H9 (cell line): ENCODE data around the gene GPC6. TPM values are rescaled to one million over a fixed set of nuclear protein-coding genes. Genes with fewer than 3 reads are reported as not detected.

Experiments
- DNase-seq: peaks from one replicate; pipeline ENCODE4 v3.0.0-alpha.2; 2017
- H2AFZ ChIP-seq: one replicate; pipeline ENCODE4 v1.6.1; 2013; ENCODE audit warnings: mild to moderate bottlenecking, low read length, control low read depth, moderate library complexity
- H2AK5ac ChIP-seq: 2 replicates; pipeline ENCODE4 v1.6.1; 2013; ENCODE audit warnings: low read length, control low read depth, mixed read lengths; ENCODE audit not compliant: insufficient read length
- H2BK120ac ChIP-seq: one replicate; pipeline ENCODE4 v1.6.1; 2013; ENCODE audit warnings: low read depth, mild to moderate bottlenecking, low read length, control low read depth, inconsistent platforms; ENCODE audit not compliant: poor library complexity, severe bottlenecking
- H2BK12ac ChIP-seq: 2 replicates; pipeline ENCODE4 v1.6.1; 2013; ENCODE audit warnings: low read length, control low read depth, mixed read lengths, low read depth; ENCODE audit not compliant: insufficient read length
- H2BK15ac ChIP-seq: 2 replicates; pipeline ENCODE4 v1.6.1; 2013; ENCODE audit warnings: low read depth, low read length, control low read depth
- H2BK20ac ChIP-seq: one replicate; pipeline ENCODE4 v1.6.1; 2013; ENCODE audit warnings: low read depth, mild to moderate bottlenecking, low read length, control low read depth, inconsistent platforms; ENCODE audit not compliant: poor library complexity, severe bottlenecking
- H2BK5ac ChIP-seq: 2 replicates; pipeline ENCODE4 v1.6.1; 2013; ENCODE audit warnings: low read length, control low read depth, mixed read lengths; ENCODE audit not compliant: insufficient read length
- H3K14ac ChIP-seq: 2 replicates; pipeline ENCODE4 v1.6.1; 2013; ENCODE audit warnings: low read length, control low read depth; ENCODE audit not compliant: insufficient read depth
- H3K18ac ChIP-seq: 2 replicates; pipeline ENCODE4 v1.6.1; 2013; ENCODE audit warnings: low read depth, mild to moderate bottlenecking, mixed read lengths, low read length, control low read depth; ENCODE audit not compliant: insufficient read length
- H3K23ac ChIP-seq: 2 replicates; pipeline ENCODE4 v1.6.1; 2013; ENCODE audit warnings: low read length, control low read depth, mixed read lengths, low read depth; ENCODE audit not compliant: insufficient read length
- H3K23me2 ChIP-seq: 2 replicates; pipeline ENCODE4 v1.6.1; 2013; ENCODE audit warnings: low read depth, mild to moderate bottlenecking, mixed read lengths, low read length, control low read depth; ENCODE audit not compliant: insufficient read length, poor library complexity, severe bottlenecking
- H3K27ac ChIP-seq: 2 replicates; pipeline ENCODE4 v1.5.1; 2013; ENCODE audit warnings: low read length, control low read depth, mixed read lengths, low read depth; ENCODE audit not compliant: insufficient read length
- H3K27me3 ChIP-seq: 2 replicates; pipeline ENCODE4 v1.6.1; 2013; ENCODE audit warnings: low read length, control low read depth, inconsistent platforms; ENCODE audit not compliant: insufficient read depth
- H3K4ac ChIP-seq: 2 replicates; pipeline ENCODE4 v1.6.1; 2013; ENCODE audit warnings: low read depth, mild to moderate bottlenecking, control low read depth, inconsistent platforms, low read length, moderate library complexity
- H3K4me1 ChIP-seq: 2 replicates; pipeline ENCODE4 v1.6.1; 2013; ENCODE audit warnings: low read length, control low read depth, inconsistent platforms; ENCODE audit not compliant: insufficient read depth
- H3K4me2 ChIP-seq: 2 replicates; pipeline ENCODE4 v1.6.1; 2013; ENCODE audit warnings: low read length, control low read depth, mixed read lengths; ENCODE audit not compliant: insufficient read length, insufficient read depth
- H3K56ac ChIP-seq: 2 replicates; pipeline ENCODE4 v1.6.1; 2013; ENCODE audit warnings: low read depth, mild to moderate bottlenecking, mixed read lengths, low read length, control low read depth; ENCODE audit not compliant: insufficient read length
- H3K79me1 ChIP-seq: 2 replicates; pipeline ENCODE4 v1.6.1; 2013; ENCODE audit warnings: low read depth, mild to moderate bottlenecking, moderate library complexity, low read length, control low read depth, inconsistent platforms; ENCODE audit not compliant: insufficient read depth, poor library complexity, severe bottlenecking
- H3K79me2 ChIP-seq: 2 replicates; pipeline ENCODE4 v1.6.1; 2013; ENCODE audit warnings: low read length, control low read depth, inconsistent platforms; ENCODE audit not compliant: insufficient read depth
- H3K9ac ChIP-seq: 2 replicates; pipeline ENCODE4 v1.6.1; 2013; ENCODE audit warnings: low read length, control low read depth, mixed read lengths; ENCODE audit not compliant: insufficient read length; ENCODE audit errors: extremely low read depth
- H3K9me3 ChIP-seq: one replicate; pipeline ENCODE4 v1.6.1; 2013; ENCODE audit warnings: low read depth, low read length, inconsistent platforms; ENCODE audit not compliant: control insufficient read depth
- H3T11ph ChIP-seq: one replicate; pipeline ENCODE4 v1.6.1; 2013; ENCODE audit warnings: mild to moderate bottlenecking, low read length, control low read depth, inconsistent platforms
- H4K20me1 ChIP-seq: one replicate; pipeline ENCODE4 v1.6.1; 2013; ENCODE audit not compliant: control insufficient read depth, insufficient read length, insufficient read depth
- H4K5ac ChIP-seq: 2 replicates; pipeline ENCODE4 v1.6.1; 2013; ENCODE audit warnings: low read depth, mild to moderate bottlenecking, mixed read lengths, low read length, control low read depth; ENCODE audit not compliant: insufficient read length
- H4K8ac ChIP-seq: replicated peaks from 2 replicates; pipeline ENCODE4 v1.6.1; 2013; ENCODE audit warnings: low read length, control low read depth, mixed read lengths, low read depth; ENCODE audit not compliant: insufficient read length
- H4K91ac ChIP-seq: 2 replicates; pipeline ENCODE4 v1.6.1; 2013; ENCODE audit warnings: low read depth, mild to moderate bottlenecking, moderate library complexity, mixed read lengths, low read length, control low read depth; ENCODE audit not compliant: insufficient read length
- H3K27ac Mint-ChIP-seq, 3 experiments: 2 replicates in 2 of 3; 3 replicates in 1 of 3; pipeline ENCODE4 v1.8.0; 2020 to 2021; ENCODE audit warnings: mixed read lengths in 3 of 3, mild to moderate bottlenecking in 1 of 3, moderate library complexity in 1 of 3
- H3K27me3 Mint-ChIP-seq: 2 replicates; pipeline ENCODE4 v1.8.0; 2021; ENCODE audit warnings: low read depth, mild to moderate bottlenecking, moderate library complexity, mixed read lengths
- H3K36me3 Mint-ChIP-seq, 3 experiments: 2 replicates in 2 of 3; 3 replicates in 1 of 3; pipeline ENCODE4 v1.8.0; 2020 to 2021; ENCODE audit warnings: low read depth in 3 of 3, mixed read lengths in 3 of 3; ENCODE audit not compliant: insufficient read depth in 1 of 3
- H3K4me1 Mint-ChIP-seq, 2 experiments: 2 replicates each; pipeline ENCODE4 v1.8.0; 2020; ENCODE audit warnings: mixed read lengths in 2 of 2
- H3K4me3 Mint-ChIP-seq, 2 experiments: 2 replicates in 1 of 2; 3 replicates in 1 of 2; pipeline ENCODE4 v1.8.0; 2020 to 2021; ENCODE audit warnings: mild to moderate bottlenecking in 2 of 2, mixed read lengths in 2 of 2, moderate library complexity in 1 of 2
- H3K9me3 Mint-ChIP-seq, 2 experiments: 2 replicates in 1 of 2; 3 replicates in 1 of 2; pipeline ENCODE4 v1.8.0; 2020; ENCODE audit warnings: mild to moderate bottlenecking in 2 of 2, mixed read lengths in 2 of 2, moderate library complexity in 1 of 2
- CTCF ChIP-seq: fragments of 200-600 bp; sonication (generic); conservative IDR thresholded peaks from 3 replicates; pipeline ENCODE4 v1.8.0; 2021; ENCODE audit warnings: antibody characterized with exemption, mild to moderate bottlenecking
- WGBS: extraction: QIAGEN DNeasy Blood & Tissue Kit; methylation state at CpG from one replicate; pipeline ENCODE4 v1.1.7; 2013; ENCODE audit warnings: missing lambda C conversion rate, low lambda C conversion rate, mixed read lengths; ENCODE audit not compliant: insufficient read length; ENCODE audit errors: extremely low coverage; 5-methylcytosine and 5-hydroxymethylcytosine counted together
- total RNA-seq: library from RNA; stranded (reverse); gene quantifications from 2 replicates; pipeline ENCODE4 v1.2.1, GENCODE V29; 2021

GPC6 gene
- total RNA-seq, 1 experiment from 2014 or later: 15.6 TPM

- H2BK12ac ChIP-seq: no peak overlapping the region
- no peak overlapping the region for H3K4me3 Mint-ChIP-seq
- H3K4me1 ChIP-seq: no peaks in the 10 kb centered on the region
- no peak overlapping the region for H3T11ph ChIP-seq
- WGBS: no CpG with 5 or more reads among the region's 2 CpGs
- no peaks in the 10 kb centered on the region for H3K9me3 ChIP-seq
- H2BK120ac ChIP-seq: no peak overlapping the region
- H3K14ac ChIP-seq: no peak overlapping the region
- no peak overlapping the region for H4K5ac ChIP-seq
- no peak overlapping the region for H3K27ac Mint-ChIP-seq
- no peaks in the 10 kb centered on the region for H3K9me3 Mint-ChIP-seq
- H2BK5ac ChIP-seq: no peak overlapping the region
- H3K4ac ChIP-seq: no peak overlapping the region
- H3K79me2 ChIP-seq: no peaks in the 10 kb centered on the region
- no peak overlapping the region for H3K4me2 ChIP-seq
- H3K27ac ChIP-seq: no peak overlapping the region
- H4K20me1 ChIP-seq: no peaks in the 10 kb centered on the region
- no peak overlapping the region for H3K56ac ChIP-seq
- no peaks in the 10 kb centered on the region for H3K79me1 ChIP-seq
- H3K36me3 Mint-ChIP-seq: no peaks in the 10 kb centered on the region
- no peak overlapping the region for H3K18ac ChIP-seq
- no peaks in the 10 kb centered on the region for H3K23me2 ChIP-seq
- no peak overlapping the region for H2BK15ac ChIP-seq
- no peak overlapping the region for H4K91ac ChIP-seq
- no peak overlapping the region for H4K8ac ChIP-seq
- H3K23ac ChIP-seq: no peak overlapping the region
- H2BK20ac ChIP-seq: no peak overlapping the region
- no peaks in the 10 kb centered on the region for H3K27me3 ChIP-seq
- no peak overlapping the region for H2AFZ ChIP-seq
- no peaks in the 10 kb centered on the region for H3K27me3 Mint-ChIP-seq
- H3K9ac ChIP-seq: no peak overlapping the region
- H3K4me1 Mint-ChIP-seq: peaks cover 7 to 8% of the 10 kb centered on the region in 2 experiments
- no peak for DNase-seq
- TF ChIP-seq CTCF: no peak
- no peak overlapping the region for H2AK5ac ChIP-seq
These were observed 1009.5 kb downstream of the GPC6 start for GRCh38 chr13:94236132-94236531.
